Activated T-cell treated with anti-CD3 and anti-CD28 coated beads, Interleukin-2, amount 50 U/mL, for 24 hours (primary cell): ENCODE results near the gene TTC28.
"Not testable (repeated sequence)": the region's sequence is repeated elsewhere in the genome, so short reads cannot be mapped to it uniquely, and the experiment has no call there.

Experiments
- DNase-seq: peaks from one replicate; pipeline ENCODE4 v3.0.0-alpha.2; 2020
- H3K27ac Mint-ChIP-seq: 2 replicates; pipeline ENCODE4 v1.8.0; 2020; ENCODE audit warnings: mild to moderate bottlenecking, mixed read lengths
- H3K27me3 Mint-ChIP-seq: 2 replicates; pipeline ENCODE4 v1.8.0; 2020; ENCODE audit warnings: mixed read lengths
- H3K36me3 Mint-ChIP-seq: 2 replicates; pipeline ENCODE4 v1.8.0; 2020; ENCODE audit warnings: low read depth, mixed read lengths
- H3K4me1 Mint-ChIP-seq: 2 replicates; pipeline ENCODE4 v1.8.0; 2020; ENCODE audit warnings: low read depth, mixed read lengths
- H3K4me3 Mint-ChIP-seq: 2 replicates; pipeline ENCODE4 v1.8.0; 2020; ENCODE audit warnings: mild to moderate bottlenecking, moderate library complexity, mixed read lengths
- H3K9me3 Mint-ChIP-seq: 2 replicates; pipeline ENCODE4 v1.8.0; 2020; ENCODE audit warnings: mixed read lengths

The TTC28 gene

DNA sequence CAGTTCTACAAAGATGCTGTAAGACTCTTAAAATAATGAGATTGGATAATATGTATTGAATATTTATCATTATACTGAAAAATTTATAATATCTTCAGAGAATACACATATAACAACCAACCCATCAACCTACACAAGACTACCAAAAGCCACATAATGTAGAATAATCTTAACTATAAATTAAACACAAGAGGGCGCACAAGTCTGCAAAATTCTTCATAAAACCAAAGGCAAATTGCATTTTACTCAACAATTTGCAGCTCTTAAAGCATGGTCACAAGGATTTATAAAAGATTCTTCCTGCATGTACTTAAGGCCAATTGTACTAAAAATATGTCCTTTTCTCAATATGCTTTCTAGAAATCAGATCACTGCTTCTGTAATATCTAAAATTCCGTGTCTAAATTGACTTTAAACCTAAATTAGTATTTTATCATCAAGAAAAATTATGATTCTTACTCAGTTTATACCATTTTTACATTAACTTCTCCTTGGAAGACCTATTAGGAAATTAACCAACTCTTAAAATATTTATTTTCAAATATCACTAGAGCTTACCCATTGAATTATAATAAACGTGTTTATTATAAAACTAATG, 79.0 kb downstream of the TTC28 start:
- no peak for DNase-seq
- no peaks in the 10 kb centered on the region for H3K4me1 Mint-ChIP-seq

DNA sequence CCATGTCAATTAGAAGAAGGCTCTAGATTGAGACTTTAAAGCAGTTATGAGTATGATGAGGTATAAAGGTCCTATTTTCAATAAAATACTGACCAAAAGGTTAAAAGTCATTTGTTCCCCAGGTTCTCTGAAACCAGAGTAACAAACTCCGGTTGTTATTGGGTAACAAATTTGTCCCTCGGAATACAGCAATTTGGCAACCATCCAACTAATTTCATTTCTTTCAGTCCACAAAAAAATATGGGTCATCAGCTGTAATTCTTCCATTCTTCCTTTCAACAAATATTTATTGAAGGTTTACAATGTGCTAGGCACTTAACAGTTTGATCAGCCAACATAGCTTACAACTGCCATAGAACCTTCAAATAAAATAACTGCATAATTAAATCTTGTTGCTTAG, 79.9 kb downstream of the TTC28 start:
- H3K27ac Mint-ChIP-seq, result no peak overlapping the region
- H3K4me3 Mint-ChIP-seq, result no peak overlapping the region
- no peaks in the 10 kb centered on the region for H3K9me3 Mint-ChIP-seq
- no peaks in the 10 kb centered on the region for H3K4me1 Mint-ChIP-seq
- no peak for DNase-seq
- peaks cover 18% of the 10 kb centered on the region for H3K27me3 Mint-ChIP-seq
- H3K36me3 Mint-ChIP-seq, result no peaks in the 10 kb centered on the region

More for the DNA sequence above, 79.0 kb downstream of the TTC28 start:
- no peaks in the 10 kb centered on the region for H3K9me3 Mint-ChIP-seq
- no peak overlapping the region for H3K4me3 Mint-ChIP-seq
- peaks cover 26% of the 10 kb centered on the region for H3K27me3 Mint-ChIP-seq
- no peak overlapping the region for H3K27ac Mint-ChIP-seq
- no peaks in the 10 kb centered on the region for H3K36me3 Mint-ChIP-seq

DNA sequence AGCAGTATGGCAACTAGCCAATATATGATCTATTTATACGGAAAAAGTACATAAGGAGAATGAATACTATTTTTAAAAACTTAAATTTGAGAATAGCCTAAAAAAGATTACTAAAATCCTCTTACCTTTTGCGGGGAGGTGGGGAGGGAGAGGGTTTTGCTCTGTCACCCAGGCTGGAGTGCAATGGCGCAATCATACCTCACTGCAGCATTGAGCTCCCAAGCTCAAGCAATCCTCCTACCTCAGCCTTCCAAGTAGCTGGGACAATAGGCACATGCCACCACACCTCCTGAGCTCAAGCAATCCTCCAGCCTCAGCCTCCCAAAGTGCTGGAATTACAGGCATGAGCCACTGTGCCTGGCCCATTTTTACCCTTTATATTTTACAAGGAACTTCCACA, 82.0 kb downstream of the TTC28 start:
- H3K36me3 Mint-ChIP-seq, result no peaks in the 10 kb centered on the region
- peaks cover 16% of the 10 kb centered on the region for H3K27me3 Mint-ChIP-seq
- H3K4me1 Mint-ChIP-seq, result no peaks in the 10 kb centered on the region
- no peak overlapping the region for H3K27ac Mint-ChIP-seq
- no peak for DNase-seq
- H3K4me3 Mint-ChIP-seq, result no peak overlapping the region
- no peaks in the 10 kb centered on the region for H3K9me3 Mint-ChIP-seq

DNA sequence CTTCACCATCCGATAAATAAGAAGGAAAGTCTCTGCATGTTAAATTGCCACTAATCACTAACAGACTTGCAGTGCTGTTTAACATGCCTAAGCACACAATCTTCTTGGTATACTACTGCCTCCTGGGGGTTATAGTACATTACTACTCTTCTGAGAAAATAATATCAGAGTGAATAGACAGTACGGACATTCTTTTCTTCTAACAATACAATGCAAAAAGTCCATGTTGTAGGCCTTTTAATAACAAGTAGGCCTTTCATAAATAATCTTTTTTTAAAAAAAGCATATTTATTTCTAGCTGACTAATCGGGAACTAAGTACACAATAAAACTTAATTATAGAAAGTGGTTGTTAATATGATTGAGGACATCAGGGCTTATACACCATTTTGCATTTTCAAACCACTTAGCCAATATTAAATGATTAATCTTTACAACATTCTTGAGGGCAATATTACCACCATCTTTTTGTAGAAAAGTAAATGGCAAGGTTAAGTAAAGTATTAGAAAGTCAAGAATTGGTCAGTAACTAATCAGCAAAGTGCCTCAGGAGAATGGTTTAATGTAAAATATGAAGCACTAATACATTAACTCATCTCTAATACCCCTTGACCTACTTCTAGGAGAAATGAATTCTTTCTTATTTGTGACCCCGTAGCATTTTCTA, 84.7 kb downstream of the TTC28 start:
- Mint-ChIP-seq H3K27me3 (peaks cover 9% of the 10 kb centered on the region), H3K9me3 (no peaks in the 10 kb centered on the region)

DNA sequence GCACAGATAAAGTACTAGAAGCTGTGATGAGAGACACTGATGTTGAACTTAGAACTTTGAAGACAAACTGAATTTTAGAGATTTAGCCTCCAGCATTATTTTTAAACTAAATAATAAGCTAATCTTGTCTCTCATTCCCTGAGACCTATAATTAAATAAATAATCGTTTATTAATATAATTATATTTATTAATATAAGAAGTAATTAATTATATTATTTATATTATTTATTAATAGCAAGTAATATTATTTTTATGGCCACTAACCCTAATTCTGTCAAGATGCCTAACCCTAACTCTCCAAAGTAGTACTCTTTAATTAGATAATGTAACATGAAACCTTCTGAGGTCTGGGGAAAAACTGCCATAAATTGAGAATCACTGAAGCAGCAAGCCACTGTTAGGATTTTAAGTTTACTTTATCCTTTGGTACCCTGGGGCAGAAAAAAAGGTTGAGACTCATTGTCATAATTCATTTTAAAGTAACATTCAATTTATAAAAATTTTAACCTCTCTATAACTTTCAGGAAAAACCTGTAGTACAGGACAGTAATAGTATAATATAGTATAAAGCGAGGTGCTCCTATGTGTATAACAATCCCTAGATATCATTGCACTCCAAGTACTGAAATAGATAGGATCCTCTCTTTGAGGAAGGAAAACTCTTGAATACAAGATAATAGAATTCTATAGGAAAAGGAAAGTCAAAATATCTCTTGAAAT, 85.4 kb downstream of the TTC28 start:
- no peaks in the 10 kb centered on the region for H3K9me3 Mint-ChIP-seq
- H3K4me3 Mint-ChIP-seq, result no peak overlapping the region
- H3K36me3 Mint-ChIP-seq, result no peaks in the 10 kb centered on the region
- DNase-seq, result no peak
- peaks cover 6% of the 10 kb centered on the region for H3K27me3 Mint-ChIP-seq
- H3K27ac Mint-ChIP-seq, result no peak overlapping the region
- no peaks in the 10 kb centered on the region for H3K4me1 Mint-ChIP-seq

More for the DNA sequence above, 84.7 kb downstream of the TTC28 start:
- Mint-ChIP-seq H3K4me3 (no peak overlapping the region), H3K36me3 (no peaks in the 10 kb centered on the region), H3K4me1 (no peaks in the 10 kb centered on the region), H3K27ac (no peak overlapping the region)
- DNase-seq, result no peak

DNA sequence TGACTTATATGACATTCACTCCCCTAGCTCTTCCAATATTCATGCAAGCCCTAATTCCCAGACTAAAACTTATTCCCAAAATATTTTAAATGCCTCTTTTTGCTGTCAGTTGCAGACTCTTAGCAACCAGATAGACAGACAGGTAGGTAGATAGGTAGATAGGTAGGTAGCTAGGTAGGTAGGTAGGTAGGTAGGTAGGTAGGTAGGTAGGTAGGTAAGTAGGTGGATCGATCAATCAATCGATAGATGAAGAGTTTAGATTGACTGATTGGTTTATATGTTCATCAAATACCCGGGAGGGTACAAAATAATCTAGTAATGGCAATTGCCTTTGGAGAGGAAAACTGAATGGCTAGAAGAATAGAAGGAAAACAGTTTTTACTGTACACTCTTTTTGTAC, 86.3 kb downstream of the TTC28 start:
- no peak for DNase-seq
- no peaks in the 10 kb centered on the region for H3K4me1 Mint-ChIP-seq
- no peaks in the 10 kb centered on the region for H3K36me3 Mint-ChIP-seq
- H3K27ac Mint-ChIP-seq, result no peak overlapping the region
- H3K9me3 Mint-ChIP-seq, result no peaks in the 10 kb centered on the region
- H3K4me3 Mint-ChIP-seq, result no peak overlapping the region
- H3K27me3 Mint-ChIP-seq, result peaks cover 6% of the 10 kb centered on the region

DNA sequence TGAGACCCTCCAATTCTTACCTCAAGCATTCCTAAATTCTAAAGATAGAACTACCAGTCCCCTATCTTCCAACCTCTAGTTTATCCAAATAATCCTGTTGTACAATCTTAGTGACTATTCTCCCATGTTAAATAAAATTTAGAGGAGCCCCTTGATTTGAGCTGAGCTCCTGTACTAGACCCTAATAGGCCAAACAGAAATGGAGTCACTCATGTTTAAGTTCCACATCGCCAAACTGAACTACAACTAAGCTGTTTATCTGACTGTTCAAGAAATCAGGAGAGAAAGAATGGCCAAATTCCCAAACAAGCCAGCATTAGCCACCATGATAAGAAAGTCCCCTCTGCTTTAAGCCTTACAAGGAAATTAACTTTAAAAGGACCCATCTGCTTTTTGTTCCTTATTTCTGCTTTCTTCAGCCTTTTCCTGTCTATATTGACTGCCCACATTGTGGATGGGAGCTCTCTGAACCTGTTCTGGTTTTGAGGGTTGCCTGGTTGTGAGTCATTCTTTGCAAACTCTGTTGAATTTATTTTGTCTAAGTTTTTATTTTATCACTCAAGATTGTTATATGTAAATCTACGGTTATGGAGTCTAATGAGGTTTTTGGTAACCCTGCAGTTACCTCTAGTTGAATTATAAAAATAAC, 90.4 kb downstream of the TTC28 start:
- Mint-ChIP-seq H3K9me3 (no peaks in the 10 kb centered on the region), H3K27ac (no peak overlapping the region), H3K4me1 (no peaks in the 10 kb centered on the region), H3K4me3 (no peak overlapping the region), H3K36me3 (no peaks in the 10 kb centered on the region), H3K27me3 (peaks cover 2% of the 10 kb centered on the region)
- DNase-seq, result no peak

DNA sequence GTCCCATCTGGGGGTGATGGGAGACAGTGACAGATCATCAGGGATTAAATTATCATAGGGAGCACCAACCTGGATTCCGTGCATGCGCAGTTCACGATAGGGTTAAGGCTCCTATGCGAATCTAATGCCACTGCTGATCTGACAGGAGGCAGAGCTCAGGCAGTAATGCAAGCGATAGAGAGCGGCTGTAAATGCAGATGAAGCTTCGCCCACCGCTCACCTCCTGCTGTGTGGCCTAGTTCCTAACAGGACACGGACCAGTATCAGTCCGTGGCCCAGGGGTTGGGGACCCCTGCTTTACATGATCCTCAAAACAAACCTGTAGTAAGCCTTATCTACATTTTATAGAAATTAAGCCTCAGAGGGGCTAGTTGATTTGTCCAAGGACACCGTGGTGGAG, 94.3 kb downstream of the TTC28 start:
- Mint-ChIP-seq H3K4me1 (no peaks in the 10 kb centered on the region), H3K27me3 (peaks cover 6% of the 10 kb centered on the region), H3K27ac (no peak overlapping the region), H3K9me3 (no peaks in the 10 kb centered on the region), H3K4me3 (no peak overlapping the region), H3K36me3 (no peaks in the 10 kb centered on the region)
- no peak for DNase-seq

DNA sequence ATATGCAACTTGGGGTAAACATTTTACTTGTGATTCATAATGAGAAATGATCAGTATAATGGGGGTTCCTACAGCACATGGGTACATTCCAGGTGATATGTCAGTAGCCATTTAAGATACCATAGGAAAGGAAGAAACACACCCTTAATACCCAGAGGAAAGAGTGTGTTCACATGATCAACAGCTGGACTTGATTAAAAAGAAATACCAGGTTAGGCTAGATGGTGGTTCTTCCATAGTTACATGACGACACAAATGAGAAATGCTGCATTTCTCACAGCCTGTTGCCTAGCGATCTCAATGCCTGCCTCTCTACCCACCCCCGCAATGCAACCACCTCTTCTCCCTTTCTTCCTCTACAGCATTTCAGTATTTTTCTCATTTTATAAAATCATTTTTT, 96.8 kb downstream of the TTC28 start:
- DNase-seq, result no peak
- no peaks in the 10 kb centered on the region for H3K9me3 Mint-ChIP-seq
- H3K4me3 Mint-ChIP-seq, result no peak overlapping the region
- no peaks in the 10 kb centered on the region for H3K36me3 Mint-ChIP-seq
- H3K4me1 Mint-ChIP-seq, result no peaks in the 10 kb centered on the region
- H3K27me3 Mint-ChIP-seq, result peaks cover 13% of the 10 kb centered on the region
- no peak overlapping the region for H3K27ac Mint-ChIP-seq

DNA sequence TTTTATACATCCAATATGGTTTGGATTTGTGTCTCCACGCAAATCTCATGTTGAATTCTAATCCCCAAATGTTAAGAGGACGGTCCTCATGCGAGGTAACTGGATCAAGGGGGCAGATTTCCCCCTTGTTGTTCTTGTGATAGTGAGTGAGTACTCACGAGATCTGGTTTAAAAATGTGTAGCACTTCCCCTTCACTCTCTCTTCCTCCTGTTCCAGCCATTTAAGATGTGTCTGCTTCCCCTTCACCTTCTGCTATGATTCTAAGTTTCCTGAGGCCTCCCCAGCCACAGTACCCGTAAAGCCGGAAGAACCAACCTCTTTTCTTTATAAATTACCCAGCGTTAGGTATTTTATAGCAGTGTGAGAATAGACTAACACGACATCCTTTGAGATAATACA, 98.6 kb downstream of the TTC28 start:
- no peaks in the 10 kb centered on the region for H3K9me3 Mint-ChIP-seq
- no peak for DNase-seq
- H3K36me3 Mint-ChIP-seq, result no peaks in the 10 kb centered on the region
- H3K4me3 Mint-ChIP-seq, result no peak overlapping the region
- H3K27me3 Mint-ChIP-seq, result peaks cover 25% of the 10 kb centered on the region
- H3K27ac Mint-ChIP-seq, result no peak overlapping the region
- H3K4me1 Mint-ChIP-seq, result no peaks in the 10 kb centered on the region

DNA sequence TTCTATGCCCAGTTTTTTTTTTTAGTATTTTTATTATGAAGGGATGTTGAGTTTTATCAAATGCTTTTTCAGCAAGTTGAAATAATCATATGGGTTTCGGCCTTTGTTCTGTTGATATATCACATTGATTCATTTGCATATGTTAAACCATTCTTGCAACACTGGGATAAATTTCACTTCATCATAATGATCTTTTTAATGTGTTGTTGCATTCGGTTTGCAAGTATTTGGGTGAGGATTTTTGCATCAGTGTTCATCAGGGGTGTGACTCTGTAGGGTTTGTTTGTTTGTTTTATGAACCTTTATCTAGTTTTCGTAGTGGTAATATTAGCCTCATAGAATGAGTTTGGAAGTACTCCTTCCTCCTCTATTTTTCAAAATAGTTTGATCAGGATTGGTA, 103.5 kb downstream of the TTC28 start:
- no peak for DNase-seq
- Mint-ChIP-seq H3K4me1 (no peaks in the 10 kb centered on the region), H3K27me3 (peaks cover 38% of the 10 kb centered on the region), H3K27ac (no peak overlapping the region), H3K9me3 (no peaks in the 10 kb centered on the region), H3K36me3 (no peaks in the 10 kb centered on the region), H3K4me3 (no peak overlapping the region)

DNA sequence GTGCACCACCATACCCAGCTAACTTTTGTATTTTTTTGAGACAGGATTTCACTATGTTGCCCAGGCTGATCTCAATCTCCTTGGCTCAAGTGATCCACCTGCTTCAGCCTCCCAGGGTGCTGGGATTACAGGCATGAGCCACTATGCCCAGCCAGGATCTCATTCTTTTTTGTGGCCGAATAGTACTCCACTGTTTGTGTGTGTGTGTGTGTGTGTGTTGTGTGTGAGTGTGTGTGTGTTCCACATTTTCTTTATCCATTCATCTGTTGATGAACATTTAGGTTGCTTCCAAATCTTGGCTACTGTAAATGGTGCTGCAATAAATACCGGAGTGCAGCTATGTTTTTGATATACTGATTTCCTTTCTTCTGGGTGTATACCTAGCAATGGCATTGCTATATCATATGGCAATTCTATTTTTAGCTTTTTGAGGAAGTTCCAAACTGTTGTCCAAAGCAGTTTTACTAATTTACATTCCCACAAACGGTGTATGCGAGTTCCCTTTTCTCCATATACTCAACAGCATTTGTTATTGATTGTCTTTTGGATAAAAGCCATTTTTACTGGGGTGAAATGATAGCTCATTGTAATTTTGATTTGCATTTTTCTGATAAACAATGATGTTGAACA, 105.4 kb downstream of the TTC28 start:
- DNase-seq, result no peak
- H3K4me3 Mint-ChIP-seq, result no peak overlapping the region
- H3K27ac Mint-ChIP-seq, result no peak overlapping the region
- no peaks in the 10 kb centered on the region for H3K36me3 Mint-ChIP-seq
- H3K9me3 Mint-ChIP-seq, result no peaks in the 10 kb centered on the region
- peaks cover 35% of the 10 kb centered on the region for H3K27me3 Mint-ChIP-seq
- H3K4me1 Mint-ChIP-seq, result no peaks in the 10 kb centered on the region

DNA sequence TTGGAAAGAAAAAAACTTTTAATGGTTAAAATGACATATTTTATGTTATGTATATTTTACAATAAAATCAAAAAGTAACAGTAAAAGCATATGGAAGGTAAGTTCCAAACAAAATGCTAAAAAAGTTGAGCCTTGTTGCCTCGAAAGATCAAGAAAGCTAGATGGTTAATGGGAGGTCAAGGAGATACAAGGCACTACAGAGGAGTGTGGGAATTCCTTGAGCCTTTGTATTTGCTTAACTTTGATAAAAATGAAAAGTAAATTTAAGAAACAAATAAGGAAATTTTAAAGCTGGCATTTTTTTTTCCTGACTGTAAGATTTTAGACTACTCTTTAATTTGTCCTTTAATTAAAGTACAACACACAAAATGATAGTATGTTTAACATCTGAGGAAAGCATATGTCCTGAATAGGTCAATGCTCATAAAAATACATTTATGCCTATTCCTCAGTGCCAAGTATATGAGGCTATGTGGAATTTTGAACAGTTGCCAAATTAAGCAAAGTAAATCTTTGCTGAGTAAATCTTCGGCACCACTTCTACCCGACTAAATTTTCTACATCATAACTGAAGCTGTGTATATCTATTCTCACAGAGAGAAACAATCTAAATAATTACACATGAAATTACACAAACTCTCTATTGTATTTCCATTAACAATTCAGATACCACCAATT, 108.8 kb downstream of the TTC28 start:
- Mint-ChIP-seq H3K27me3 (peaks cover 25% of the 10 kb centered on the region), H3K4me3 (no peak overlapping the region), H3K36me3 (no peaks in the 10 kb centered on the region), H3K4me1 (no peaks in the 10 kb centered on the region), H3K27ac (no peak overlapping the region), H3K9me3 (no peaks in the 10 kb centered on the region)
- DNase-seq, result no peak

DNA sequence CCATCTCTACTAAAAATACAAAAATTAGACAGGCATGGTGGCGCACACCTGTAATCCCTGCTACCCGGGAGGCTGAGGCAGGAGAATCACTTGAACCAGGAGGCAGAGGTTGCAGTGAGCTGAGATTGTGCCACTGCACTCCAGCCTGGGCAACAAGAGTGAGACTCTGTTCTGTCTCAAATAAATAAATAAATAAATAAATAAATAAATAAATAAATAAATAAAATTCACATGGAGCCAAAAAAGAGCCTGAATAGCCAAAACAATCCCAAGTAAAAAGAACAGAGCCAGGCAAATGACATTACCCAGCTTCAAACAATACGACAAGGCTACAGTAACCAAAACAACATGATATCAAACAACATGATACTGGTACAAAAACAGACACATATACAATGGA, 110.7 kb downstream of the TTC28 start:
- H3K27me3 Mint-ChIP-seq, result peaks cover 15% of the 10 kb centered on the region
- not testable (repeated sequence) for H3K4me1 Mint-ChIP-seq, H3K9me3 Mint-ChIP-seq, H3K36me3 Mint-ChIP-seq, H3K27ac Mint-ChIP-seq, H3K4me3 Mint-ChIP-seq, DNase-seq
